Activated B cell treated with CpG ODN at 0.5 μM for 24 hours (primary cell): Measurements from ENCODE around the gene HPF1. TPM values are rescaled to one million over a fixed set of nuclear protein-coding genes. Genes with fewer than 3 reads are reported as not detected.

Source experiments
- ATAC-seq: fragments of 200-7000 bp; cut with Tn5 transposase; one replicate; pipeline ENCODE4 v1.10.0; 2021; ENCODE audit warnings: low read depth, mild to moderate bottlenecking, moderate library complexity
- CTCF ChIA-PET: fragments of 350-600 bp; sonication (Branson Sonifier 250); formaldehyde crosslinking; loops from one replicate; lab custom pipeline; 2021; ENCODE audit warnings: antibody characterized with exemption; lab: Charles Lee
- POLR2A ChIA-PET: fragments of 350-600 bp; sonication (Branson Sonifier 250); formaldehyde crosslinking; loops from one replicate; lab custom pipeline; 2021; ENCODE audit warnings: antibody characterized with exemption; lab: Charles Lee
- DNase-seq: peaks from one replicate; pipeline ENCODE4 v3.0.0; 2022
- H3K27ac Mint-ChIP-seq: one replicate; pipeline ENCODE4 v1.8.0; 2020; ENCODE audit warnings: mixed read lengths
- H3K27me3 Mint-ChIP-seq: one replicate; pipeline ENCODE4 v1.8.0; 2021; ENCODE audit warnings: mixed read lengths
- H3K36me3 Mint-ChIP-seq: one replicate; pipeline ENCODE4 v1.8.0; 2021; ENCODE audit warnings: low read depth, mixed read lengths
- H3K4me1 Mint-ChIP-seq: one replicate; pipeline ENCODE4 v1.8.0; 2021; ENCODE audit warnings: mixed read lengths
- H3K4me3 Mint-ChIP-seq: one replicate; pipeline ENCODE4 v1.8.0; 2020; ENCODE audit warnings: mild to moderate bottlenecking, mixed read lengths
- H3K9me3 Mint-ChIP-seq: one replicate; pipeline ENCODE4 v1.8.0; 2020; ENCODE audit warnings: mixed read lengths
- intact Hi-C: fragments of 100-400 bp; cut with micrococcal nuclease; formaldehyde crosslinking; loops from one replicate; pipeline ENCODE4 v1.15.1; 2024
- total RNA-seq: library from RNA; stranded (reverse); gene quantifications from 2 replicates; pipeline ENCODE4 v1.2.3, GENCODE V29; 2022
- TF ChIP-seq, protein P1 (sequence below): fragments of 200-600 bp; IDR thresholded peaks from one replicate; pipeline ENCODE4 v1.8.0; 2022; ENCODE audit warnings: antibody characterized with exemption, mild to moderate bottlenecking

Gene HPF1
- total RNA-seq, 1 donor from 2014 or later: 17.9 TPM

DNA sequence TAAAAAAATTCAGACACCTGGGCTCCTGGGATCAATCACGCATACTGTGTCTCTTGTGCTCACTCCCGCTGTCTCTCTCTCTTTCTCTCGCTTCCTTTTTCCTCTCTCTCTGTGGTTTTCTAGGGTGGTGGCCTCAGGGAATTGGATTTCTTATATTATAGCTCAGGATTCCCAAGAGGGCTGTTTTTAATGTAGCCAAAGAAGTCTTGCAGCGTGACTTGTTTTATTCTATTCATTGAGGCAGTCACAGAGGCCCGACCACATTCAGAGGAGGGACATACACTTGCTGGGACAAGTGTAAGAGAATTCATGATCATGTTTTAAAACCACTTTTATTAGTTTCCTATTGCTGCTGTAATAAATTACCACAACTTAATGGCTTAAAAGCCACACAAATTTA is 59.4 kb downstream of the HPF1 start:
- Mint-ChIP-seq H3K36me3 (peaks cover 54% of the 10 kb centered on the region), H3K27me3 (no peaks in the 10 kb centered on the region), H3K27ac (no peak overlapping the region), H3K4me1 (peaks cover 12% of the 10 kb centered on the region), H3K4me3 (no peak overlapping the region), H3K9me3 (no peaks in the 10 kb centered on the region)
- POLR2A ChIA-PET: no interaction called here
- DNase-seq: no peak
- TF ChIP-seq, protein P1, sequence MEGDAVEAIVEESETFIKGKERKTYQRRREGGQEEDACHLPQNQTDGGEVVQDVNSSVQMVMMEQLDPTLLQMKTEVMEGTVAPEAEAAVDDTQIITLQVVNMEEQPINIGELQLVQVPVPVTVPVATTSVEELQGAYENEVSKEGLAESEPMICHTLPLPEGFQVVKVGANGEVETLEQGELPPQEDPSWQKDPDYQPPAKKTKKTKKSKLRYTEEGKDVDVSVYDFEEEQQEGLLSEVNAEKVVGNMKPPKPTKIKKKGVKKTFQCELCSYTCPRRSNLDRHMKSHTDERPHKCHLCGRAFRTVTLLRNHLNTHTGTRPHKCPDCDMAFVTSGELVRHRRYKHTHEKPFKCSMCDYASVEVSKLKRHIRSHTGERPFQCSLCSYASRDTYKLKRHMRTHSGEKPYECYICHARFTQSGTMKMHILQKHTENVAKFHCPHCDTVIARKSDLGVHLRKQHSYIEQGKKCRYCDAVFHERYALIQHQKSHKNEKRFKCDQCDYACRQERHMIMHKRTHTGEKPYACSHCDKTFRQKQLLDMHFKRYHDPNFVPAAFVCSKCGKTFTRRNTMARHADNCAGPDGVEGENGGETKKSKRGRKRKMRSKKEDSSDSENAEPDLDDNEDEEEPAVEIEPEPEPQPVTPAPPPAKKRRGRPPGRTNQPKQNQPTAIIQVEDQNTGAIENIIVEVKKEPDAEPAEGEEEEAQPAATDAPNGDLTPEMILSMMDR: no peak
- CTCF ChIA-PET: interaction anchor here (1.2 kb wide), 2 partner anchors 77 to 79 kb away, joined by 3 to 4 read pairs; no protein-coding TSS in a partner anchor
- intact Hi-C loops: no loop called here
- ATAC-seq: no peak

DNA sequence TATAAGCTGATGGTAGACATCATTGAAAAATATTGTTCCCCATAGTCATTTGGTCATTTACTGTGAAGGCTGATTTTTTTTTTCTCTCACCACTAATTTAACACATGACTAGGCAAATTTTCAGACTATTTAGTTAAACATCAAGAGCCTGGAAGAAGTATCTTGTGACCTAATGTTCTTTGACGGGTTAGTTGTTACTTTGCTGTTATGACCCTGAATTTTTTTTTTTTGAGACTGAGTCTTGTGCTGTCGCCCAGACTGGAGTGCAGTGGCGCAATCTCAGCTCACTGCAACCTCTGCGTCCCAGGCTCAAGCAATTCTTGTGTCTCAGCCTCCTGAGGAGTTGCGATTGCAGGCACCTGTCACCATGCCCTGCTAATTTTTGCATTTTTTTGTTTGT is 67.0 kb downstream of the HPF1 start:
- Mint-ChIP-seq H3K36me3 (peaks cover 55% of the 10 kb centered on the region), H3K4me3 (no peak overlapping the region), H3K9me3 (no peaks in the 10 kb centered on the region), H3K27ac (no peak overlapping the region), H3K27me3 (no peaks in the 10 kb centered on the region), H3K4me1 (no peaks in the 10 kb centered on the region)
- ChIA-PET CTCF (no interaction called here), POLR2A (no interaction called here)
- intact Hi-C loops: no loop called here
- TF ChIP-seq, protein P1: no peak
- ATAC-seq (no peak), DNase-seq (no peak)

DNA sequence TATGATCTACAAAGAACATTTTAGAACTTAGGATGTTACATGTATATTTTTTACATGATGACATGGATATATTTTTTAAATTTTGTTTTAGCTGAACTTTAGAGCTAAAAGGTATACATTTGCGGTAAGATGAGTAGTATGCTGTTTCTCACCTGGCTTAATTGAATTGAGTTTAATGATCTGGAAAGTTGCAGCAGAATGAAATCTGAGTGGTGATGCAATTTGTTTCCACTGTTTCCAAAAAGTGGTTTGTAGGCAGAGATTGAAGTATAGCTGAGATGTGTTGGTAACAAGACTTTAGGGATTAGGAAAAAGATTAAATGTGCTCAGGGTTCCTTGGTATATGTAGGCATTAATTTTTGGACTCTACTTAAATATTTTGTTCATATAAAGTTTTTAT is 68.1 kb downstream of the HPF1 start:
- H3K4me3 Mint-ChIP-seq: no peak overlapping the region
- no peaks in the 10 kb centered on the region for H3K4me1 Mint-ChIP-seq
- no peak for DNase-seq
- no peak overlapping the region for H3K27ac Mint-ChIP-seq
- ChIA-PET CTCF (no interaction called here), POLR2A (interaction anchor here (0.7 kb wide), 1 partner anchor 13 kb away, joined by 11 read pairs; no protein-coding TSS in a partner anchor)
- intact Hi-C loops: no loop called here
- no peaks in the 10 kb centered on the region for H3K9me3 Mint-ChIP-seq
- TF ChIP-seq, protein P1: no peak
- H3K36me3 Mint-ChIP-seq: peaks cover 54% of the 10 kb centered on the region
- ATAC-seq: no peak
- H3K27me3 Mint-ChIP-seq: no peaks in the 10 kb centered on the region

DNA sequence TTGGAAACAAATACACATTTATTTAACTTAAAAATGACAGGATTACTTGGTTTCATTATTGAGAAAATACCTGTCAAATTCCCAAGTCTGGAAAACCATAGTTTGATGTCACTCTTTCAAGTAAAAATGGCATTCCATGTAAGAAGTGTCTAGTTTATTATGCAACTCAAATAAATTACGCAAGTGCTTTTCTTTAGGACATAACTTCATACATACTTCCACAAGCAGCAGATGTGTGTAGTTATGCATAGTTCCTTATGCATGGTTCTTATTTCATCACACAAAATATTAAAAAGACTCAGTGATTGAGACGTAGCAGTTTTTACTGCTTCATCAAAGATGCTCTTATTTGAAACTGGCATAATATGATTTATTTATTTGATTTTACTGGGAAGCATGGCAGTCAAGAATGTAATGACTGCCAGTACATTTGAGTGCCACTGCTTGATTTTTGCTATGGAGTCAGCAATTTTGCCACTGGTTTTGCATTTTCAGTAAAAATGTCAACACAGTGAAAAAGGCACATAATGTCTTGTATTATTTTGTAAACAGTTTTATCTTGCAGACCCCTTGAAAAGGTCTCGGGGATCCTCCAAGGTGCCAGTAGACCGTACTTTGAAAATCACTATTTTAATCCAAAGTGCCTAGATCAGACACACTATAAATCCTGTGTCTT is 75.2 kb downstream of the HPF1 start:
- no peak overlapping the region for H3K27ac Mint-ChIP-seq
- CTCF ChIA-PET: no interaction called here

More for the DNA sequence above, 75.2 kb downstream of the HPF1 start:
- Mint-ChIP-seq H3K9me3 (no peaks in the 10 kb centered on the region), H3K4me3 (no peak overlapping the region), H3K4me1 (no peaks in the 10 kb centered on the region), H3K36me3 (peaks cover 44% of the 10 kb centered on the region), H3K27me3 (no peaks in the 10 kb centered on the region)
- intact Hi-C loops: no loop called here
- TF ChIP-seq, protein P1: no peak
- ATAC-seq: no peak
- POLR2A ChIA-PET: no interaction called here
- no peak for DNase-seq

Other genes with a start within 250 kb of the HPF1 start
- gene NEK1, start 145.4 kb downstream of the HPF1 start, total RNA-seq: 11.3 and 14.3 TPM in 2 replicates
- 23.0 and 28.6 TPM in 2 replicates for gene CLCN3, start 137.4 kb downstream of the HPF1 start, total RNA-seq